ENCODE measurements around the gene GSTK1.

GSTK1 gene

DNA sequence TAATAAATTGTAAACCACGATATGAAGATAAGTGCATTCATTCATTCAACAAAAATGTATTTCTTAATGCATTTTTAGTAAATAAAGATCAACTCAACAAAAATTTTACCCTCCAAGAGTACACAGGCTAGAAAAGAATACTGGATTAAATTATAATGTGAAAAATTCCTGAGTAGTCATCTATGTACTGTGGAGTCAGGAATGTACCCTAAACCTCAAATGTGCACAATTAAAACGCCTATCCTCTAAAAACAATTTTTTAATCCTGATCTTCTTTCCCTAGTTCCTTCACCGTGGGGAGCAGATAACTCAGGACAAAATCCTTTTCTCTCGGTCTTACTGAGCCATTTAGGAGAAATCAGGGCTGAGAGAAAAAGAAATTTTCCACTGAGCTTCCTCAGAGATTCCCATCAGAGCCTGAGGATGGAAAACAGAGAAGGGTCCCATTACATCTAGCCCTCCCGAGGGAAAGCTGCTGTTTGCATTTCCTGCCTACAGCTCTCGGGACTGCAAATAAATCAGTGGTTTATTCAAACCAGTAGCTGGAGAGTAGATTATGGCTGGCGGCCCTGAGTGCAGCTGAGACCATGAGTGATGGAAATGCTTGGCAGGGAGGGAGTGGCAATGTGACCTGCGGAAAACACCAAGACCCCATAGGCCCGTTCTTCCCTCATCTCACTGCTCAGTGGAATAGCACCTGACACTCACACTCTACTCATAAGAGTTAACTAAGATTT lies 34.0 kb upstream of the GSTK1 start:
- no peak for DNase-seq (ENCODE audit: low spot score)
- in situ Hi-C loops (cut with MboI; ENCODE audit: low pct_unique_long_range_greater_than_20kb, low sequenced_read_pairs, unreplicated experiment): loop anchor here (25.0 kb wide), 1 partner anchor 183 kb away; the partner anchor contains the start of gene EPHA1
- no peak for TF ChIP-seq CTCF (IDR thresholded peaks at IDR 0.05; ENCODE audit: extremely low read depth, insufficient read depth, missing control alignments)

GRCh38 chr7:143230602-143231457 lies 32.4 kb upstream of the GSTK1 start:
- TF ChIP-seq CTCF (IDR thresholded peaks at IDR 0.05; ENCODE audit: extremely low read depth, insufficient read depth, missing control alignments): no peak
- in situ Hi-C loops (cut with MboI; ENCODE audit: low pct_unique_long_range_greater_than_20kb, low sequenced_read_pairs, unreplicated experiment): loop anchor here (25.0 kb wide), 1 partner anchor 181 kb away; the partner anchor contains the start of gene EPHA1
- no peak for DNase-seq (ENCODE audit: low spot score)

DNA sequence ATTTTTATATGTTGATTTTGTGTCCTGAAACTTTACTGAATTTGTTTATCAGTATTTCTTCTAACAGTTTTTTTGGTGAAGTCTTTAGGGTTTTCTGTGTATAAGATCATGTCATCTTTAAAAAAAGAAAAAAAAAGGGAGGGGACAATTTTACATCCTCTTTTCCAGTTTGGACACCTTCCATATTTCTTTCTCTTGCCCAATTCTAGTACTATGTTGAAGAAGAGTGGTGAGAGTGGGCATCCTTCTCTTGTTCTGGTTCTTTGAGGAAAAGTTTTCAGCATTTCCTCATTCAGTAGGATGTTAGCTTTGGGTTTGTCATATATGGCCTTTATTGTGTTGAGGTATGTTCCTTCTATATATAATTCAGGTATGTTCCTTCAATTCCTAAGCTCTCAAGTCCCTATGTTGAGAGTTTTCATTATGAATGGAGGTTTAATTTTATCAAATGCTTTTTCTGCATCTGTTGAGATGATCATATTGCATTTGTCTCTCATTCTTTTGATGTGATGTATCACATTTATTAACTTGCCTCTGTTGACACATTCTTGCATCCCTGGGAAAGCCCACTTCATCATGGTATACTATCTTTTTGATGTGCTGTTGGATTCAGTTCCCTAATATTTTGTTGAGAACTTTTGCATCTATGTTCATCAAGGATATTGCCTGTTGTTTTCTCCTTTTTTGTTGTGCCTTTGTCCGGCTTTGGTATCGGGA lies 29.3 kb upstream of the GSTK1 start:
- in situ Hi-C loops (cut with MboI; ENCODE audit: low pct_unique_long_range_greater_than_20kb, low sequenced_read_pairs, unreplicated experiment): loop anchor here (25.0 kb wide), 1 partner anchor 178 kb away; the partner anchor contains the start of gene EPHA1
- no peak for TF ChIP-seq CTCF (IDR thresholded peaks at IDR 0.05; ENCODE audit: extremely low read depth, insufficient read depth, missing control alignments)
- DNase-seq (ENCODE audit: low spot score): no peak

DNA sequence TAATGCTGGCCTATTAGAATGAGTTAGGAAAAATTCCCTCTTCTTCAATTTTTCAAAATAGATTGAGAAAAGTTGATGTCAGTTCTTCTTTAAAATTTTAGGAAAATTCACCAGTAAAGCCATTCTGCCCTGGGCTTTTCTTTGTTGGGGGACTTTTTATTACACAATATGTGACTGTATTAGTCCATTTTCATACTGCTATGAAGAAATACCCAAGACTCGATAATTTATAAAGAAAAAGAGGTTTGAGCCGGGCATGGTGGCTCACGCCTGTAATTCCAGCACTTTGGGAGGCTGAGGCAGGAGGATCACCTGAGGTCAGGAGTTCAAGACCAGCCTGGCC lies 28.7 kb upstream of the GSTK1 start:
- no peak for TF ChIP-seq CTCF (IDR thresholded peaks at IDR 0.05; ENCODE audit: extremely low read depth, insufficient read depth, missing control alignments)

GRCh38 chr7:143235561-143235960 lies 27.7 kb upstream of the GSTK1 start:
- in situ Hi-C loops (cut with MboI; ENCODE audit: low pct_unique_long_range_greater_than_20kb, low sequenced_read_pairs, unreplicated experiment): loop anchor here (25.0 kb wide), 1 partner anchor 177 kb away; the partner anchor contains the start of gene EPHA1
- no peak for TF ChIP-seq CTCF (IDR thresholded peaks at IDR 0.05; ENCODE audit: extremely low read depth, insufficient read depth, missing control alignments)
- DNase-seq (ENCODE audit: low spot score): no peak

More for the DNA sequence above, 28.7 kb upstream of the GSTK1 start:
- in situ Hi-C loops (cut with MboI; ENCODE audit: low pct_unique_long_range_greater_than_20kb, low sequenced_read_pairs, unreplicated experiment): loop anchor here (25.0 kb wide), 1 partner anchor 178 kb away; the partner anchor contains the start of gene EPHA1
- no peak for DNase-seq (ENCODE audit: low spot score)

GRCh38 chr7:143236408-143236990 lies 26.7 kb upstream of the GSTK1 start:
- no peak for TF ChIP-seq CTCF (IDR thresholded peaks at IDR 0.05; ENCODE audit: extremely low read depth, insufficient read depth, missing control alignments)
- no peak for DNase-seq (ENCODE audit: low spot score)
- in situ Hi-C loops (cut with MboI; ENCODE audit: low pct_unique_long_range_greater_than_20kb, low sequenced_read_pairs, unreplicated experiment): loop anchor here (25.0 kb wide), 1 partner anchor 176 kb away; the partner anchor contains the start of gene EPHA1
